ENCODE results near the gene AGBL2. TPM values are rescaled to one million over a fixed set of nuclear protein-coding genes. Genes with fewer than 3 reads are reported as not detected.

AGBL2 gene
- total RNA-seq, 1 experiment from 2014 or later: not detected

DNA sequence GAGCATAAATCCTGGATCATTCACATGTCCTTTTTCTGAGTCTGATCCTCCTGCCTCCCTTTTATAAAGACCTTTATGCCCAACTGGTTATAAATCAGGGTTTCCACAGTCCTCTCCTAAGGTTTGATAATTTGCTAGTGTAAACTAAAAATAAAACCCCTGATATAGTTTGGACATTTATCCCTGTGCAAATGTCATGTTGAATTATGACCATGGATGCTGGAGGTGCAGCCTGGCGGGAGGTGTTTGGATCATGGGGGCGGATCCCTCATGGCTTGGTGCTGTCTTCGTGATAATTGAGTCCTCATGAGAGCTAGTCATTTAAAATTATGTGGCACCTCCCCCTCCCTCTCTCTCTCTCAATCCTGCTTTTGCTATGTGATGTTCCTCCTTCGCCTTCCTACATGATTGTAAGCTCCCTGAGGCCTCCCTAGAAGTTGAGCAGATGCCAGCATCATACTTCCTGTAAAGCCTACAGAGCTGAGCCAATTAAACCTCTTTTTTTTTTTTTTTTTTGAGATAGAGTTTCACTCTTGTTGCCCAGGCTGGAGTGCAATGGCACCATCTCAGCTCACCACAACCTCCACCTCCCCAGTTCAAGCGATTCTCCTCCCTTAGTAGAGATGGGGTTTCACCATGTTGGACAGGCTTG is 63.2 kb downstream of the AGBL2 start:
- no TSS peak for BruUV-seq (replicated peaks)
- Histone ChIP-seq H3K4me2 (ENCODE audit: low read length) (no peak overlapping the region), H4K20me1 (ENCODE audit: insufficient read depth) (no peaks in the 10 kb centered on the region), H3K79me2 (ENCODE audit: insufficient read depth, low read length) (no peaks in the 10 kb centered on the region), H3K27ac (ENCODE audit: low read depth, low read length) (no peak overlapping the region), H3K27me3 (ENCODE audit: insufficient read depth, low read length) (no peaks in the 10 kb centered on the region), H3K36me3 (ENCODE audit: control insufficient read depth in 1 of 2, insufficient read depth in 2 of 2, low read length in 2 of 2) (no peaks in the 10 kb centered on the region; a peak in 1 of 4 replicates), H3K9ac (ENCODE audit: low read length) (no peak overlapping the region), H3K9me2 (ENCODE audit: insufficient read depth) (no peaks in the 10 kb centered on the region), H3K9me3 (ENCODE audit: control insufficient read depth in 1 of 2, insufficient read depth in 1 of 2, low read depth in 1 of 2, low read length in 2 of 2) (no peaks in the 10 kb centered on the region; a peak in 2 of 4 replicates), H3K4me1 (ENCODE audit: control insufficient read depth in 1 of 2, insufficient read depth in 2 of 2, low read length in 2 of 2) (no peaks in the 10 kb centered on the region), H3K4me3 (replicated peaks in 1 of 2; ENCODE audit: low read depth in 1 of 2, low read length in 2 of 2) (no peak overlapping the region), H2AFZ (ENCODE audit: low read depth, low read length, poor library complexity, severe bottlenecking) (no peak overlapping the region)
- ChIA-PET CTCF (no interaction called here), POLR2A (no interaction called here), RAD21 (ENCODE audit: low non-redundant PET in 1 of 2, low total read pairs in 2 of 2, uncharacterized antibody in 2 of 2, unreplicated experiment in 2 of 2) (no interaction called here)
- no peak for ATAC-seq
- DNase-seq (ENCODE audit: low read depth, low spot score): no peak
- intact Hi-C loops (cut with micrococcal nuclease): no loop called here
- TF ChIP-seq CBX3 (IDR thresholded peaks at IDR 0.05; ENCODE audit: low read depth) (no peak), RAD21 (IDR thresholded peaks at IDR 0.05; ENCODE audit: low read depth) (no peak), SRF (IDR thresholded peaks at IDR 0.05; ENCODE audit: low read depth) (no peak), SP1 (IDR thresholded peaks at IDR 0.05; ENCODE audit: low read depth) (no peak)
- TF ChIP-seq, protein P1, sequence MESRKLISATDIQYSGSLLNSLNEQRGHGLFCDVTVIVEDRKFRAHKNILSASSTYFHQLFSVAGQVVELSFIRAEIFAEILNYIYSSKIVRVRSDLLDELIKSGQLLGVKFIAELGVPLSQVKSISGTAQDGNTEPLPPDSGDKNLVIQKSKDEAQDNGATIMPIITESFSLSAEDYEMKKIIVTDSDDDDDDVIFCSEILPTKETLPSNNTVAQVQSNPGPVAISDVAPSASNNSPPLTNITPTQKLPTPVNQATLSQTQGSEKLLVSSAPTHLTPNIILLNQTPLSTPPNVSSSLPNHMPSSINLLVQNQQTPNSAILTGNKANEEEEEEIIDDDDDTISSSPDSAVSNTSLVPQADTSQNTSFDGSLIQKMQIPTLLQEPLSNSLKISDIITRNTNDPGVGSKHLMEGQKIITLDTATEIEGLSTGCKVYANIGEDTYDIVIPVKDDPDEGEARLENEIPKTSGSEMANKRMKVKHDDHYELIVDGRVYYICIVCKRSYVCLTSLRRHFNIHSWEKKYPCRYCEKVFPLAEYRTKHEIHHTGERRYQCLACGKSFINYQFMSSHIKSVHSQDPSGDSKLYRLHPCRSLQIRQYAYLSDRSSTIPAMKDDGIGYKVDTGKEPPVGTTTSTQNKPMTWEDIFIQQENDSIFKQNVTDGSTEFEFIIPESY (IDR thresholded peaks at IDR 0.05; ENCODE audit: extremely low read depth, insufficient replicate concordance, low read length): no peak
- TF ChIP-seq, protein P2, sequence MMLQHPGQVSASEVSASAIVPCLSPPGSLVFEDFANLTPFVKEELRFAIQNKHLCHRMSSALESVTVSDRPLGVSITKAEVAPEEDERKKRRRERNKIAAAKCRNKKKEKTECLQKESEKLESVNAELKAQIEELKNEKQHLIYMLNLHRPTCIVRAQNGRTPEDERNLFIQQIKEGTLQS (IDR thresholded peaks at IDR 0.05): no peak

DNA sequence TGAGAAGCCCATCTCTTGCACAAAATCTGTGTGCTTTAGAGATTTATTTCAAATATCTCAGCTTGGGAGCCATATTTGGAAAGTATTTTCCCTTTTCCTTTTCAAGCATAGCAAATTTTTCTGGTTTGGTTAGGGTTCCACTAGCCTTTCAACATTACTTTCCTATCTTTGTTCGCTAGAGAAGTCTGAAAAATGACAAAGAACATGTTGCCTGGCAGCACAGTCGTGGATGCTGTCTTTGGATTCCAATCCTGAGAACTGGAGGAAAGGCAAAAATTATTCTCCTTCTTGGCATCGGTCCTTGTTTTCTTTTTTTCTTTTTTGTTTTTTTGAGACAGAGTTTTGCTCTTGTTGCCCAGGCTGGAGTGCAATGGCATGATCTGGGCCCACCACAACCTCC is 65.9 kb downstream of the AGBL2 start:
- Histone ChIP-seq H3K27me3 (ENCODE audit: insufficient read depth, low read length) (no peaks in the 10 kb centered on the region), H2AFZ (ENCODE audit: low read depth, low read length, poor library complexity, severe bottlenecking) (no peak overlapping the region), H3K9me2 (ENCODE audit: insufficient read depth) (no peaks in the 10 kb centered on the region), H3K27ac (ENCODE audit: low read depth, low read length) (no peak overlapping the region), H3K4me1 (ENCODE audit: control insufficient read depth in 1 of 2, insufficient read depth in 2 of 2, low read length in 2 of 2) (no peaks in the 10 kb centered on the region), H3K4me3 (replicated peaks in 1 of 2; ENCODE audit: low read depth in 1 of 2, low read length in 2 of 2) (no peak overlapping the region), H3K4me2 (ENCODE audit: low read length) (no peak overlapping the region), H3K9me3 (ENCODE audit: control insufficient read depth in 1 of 2, insufficient read depth in 1 of 2, low read depth in 1 of 2, low read length in 2 of 2) (no peaks in the 10 kb centered on the region; a peak in 2 of 4 replicates), H4K20me1 (ENCODE audit: insufficient read depth) (no peaks in the 10 kb centered on the region), H3K9ac (ENCODE audit: low read length) (no peak overlapping the region), H3K79me2 (ENCODE audit: insufficient read depth, low read length) (no peaks in the 10 kb centered on the region), H3K36me3 (ENCODE audit: control insufficient read depth in 1 of 2, insufficient read depth in 2 of 2, low read length in 2 of 2) (no peaks in the 10 kb centered on the region; a peak in 1 of 4 replicates)
- no TSS peak for BruUV-seq (replicated peaks)
- intact Hi-C loops (cut with micrococcal nuclease): no loop called here
- CTCF ChIA-PET: no interaction called here
- POLR2A ChIA-PET: no interaction called here
- DNase-seq (ENCODE audit: low read depth, low spot score) (no peak), ATAC-seq (no peak)
- RAD21 ChIA-PET (ENCODE audit: low non-redundant PET in 1 of 2, low total read pairs in 2 of 2, uncharacterized antibody in 2 of 2, unreplicated experiment in 2 of 2): no interaction called here
- TF ChIP-seq ELF1 (IDR thresholded peaks at IDR 0.05; ENCODE audit: borderline replicate concordance, low read depth): no peak
- no peak for TF ChIP-seq ZNF274 (IDR thresholded peaks at IDR 0.05; ENCODE audit: low read depth, low read length)
- TF ChIP-seq CEBPB (IDR thresholded peaks at IDR 0.05; ENCODE audit: low read depth): no peak
- no peak for TF ChIP-seq POLR2A (IDR thresholded peaks at IDR 0.05; ENCODE audit: borderline replicate concordance, extremely low read depth, insufficient read depth, insufficient read length)
- no peak for TF ChIP-seq JUND (IDR thresholded peaks at IDR 0.05)
- no peak for TF ChIP-seq RAD21 (IDR thresholded peaks at IDR 0.05; ENCODE audit: low read depth)
- TF ChIP-seq ZFX (IDR thresholded peaks at IDR 0.05): no peak
- TF ChIP-seq, protein P3, sequence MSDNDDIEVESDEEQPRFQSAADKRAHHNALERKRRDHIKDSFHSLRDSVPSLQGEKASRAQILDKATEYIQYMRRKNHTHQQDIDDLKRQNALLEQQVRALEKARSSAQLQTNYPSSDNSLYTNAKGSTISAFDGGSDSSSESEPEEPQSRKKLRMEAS (IDR thresholded peaks at IDR 0.05): no peak
- no peak for TF ChIP-seq EZH2phosphoT487 (IDR thresholded peaks at IDR 0.05; ENCODE audit: borderline replicate concordance)
- TF ChIP-seq TCF7L2 (IDR thresholded peaks at IDR 0.05; ENCODE audit: borderline replicate concordance, extremely low read depth, insufficient read depth, insufficient read length): no peak
- TF ChIP-seq YY1 (IDR thresholded peaks at IDR 0.05; ENCODE audit: extremely low read depth, insufficient replicate concordance, low read depth, low read length): no peak
- TF ChIP-seq, protein P2 (IDR thresholded peaks at IDR 0.05): no peak
- no peak for TF ChIP-seq CBX3 (IDR thresholded peaks at IDR 0.05; ENCODE audit: low read depth)
- no peak for TF ChIP-seq FOSL1 (IDR thresholded peaks at IDR 0.05; ENCODE audit: low read depth)
- TF ChIP-seq POLR2AphosphoS5 (IDR thresholded peaks at IDR 0.05; ENCODE audit: low read depth, low read length): no peak
